ENCODE data around the gene STRADA. TPM values are rescaled to one million over a fixed set of nuclear protein-coding genes. Genes with fewer than 3 reads are reported as not detected.
"Not testable (repeated sequence)": the region's sequence is repeated elsewhere in the genome, so short reads cannot be mapped to it uniquely, and the experiment has no call there.

The STRADA gene
- total and polyA plus RNA-seq, 9 donors = 21.8 to 46.2 (median 34.4) TPM

- WGBS, 3 donors = 33 to 41% (median 39%) methylated on average over 12 of the region's 12 CpGs
Observed at GRCh38 chr17:63740464-63741142, 996 bp downstream of the STRADA start.

GRCh38 chr17:63735691-63736090 lies 5.9 kb downstream of the STRADA start:
- H3K27ac ChIP-seq = no peak overlapping the region
- intact Hi-C loops (cut with DNase I) = no loop called here
- no peaks in the 10 kb centered on the region for H3K9me3 ChIP-seq
- WGBS, 3 donors = 94 to 97% (median 96%) methylated on average over 8 of the region's 8 CpGs
- H3K4me3 ChIP-seq = no peak overlapping the region
- DNase-seq = no peak
- no peaks in the 10 kb centered on the region for H3K27me3 ChIP-seq
- no peak for TF ChIP-seq POLR2A (IDR thresholded peaks at IDR 0.05)
- no peak for TF ChIP-seq CTCF (IDR thresholded peaks at IDR 0.05)
- no peak for TF ChIP-seq EP300 (IDR thresholded peaks at IDR 0.05)
- H3K36me3 ChIP-seq = no peaks in the 10 kb centered on the region
- no peaks in the 10 kb centered on the region for H3K4me1 ChIP-seq (ENCODE audit: insufficient read depth)

More at GRCh38 chr17:63740464-63741142, 996 bp downstream of the STRADA start:
- TF ChIP-seq POLR2A (IDR thresholded peaks at IDR 0.05) (no peak), CTCF (IDR thresholded peaks at IDR 0.05) (no peak), EP300 (IDR thresholded peaks at IDR 0.05) (no peak)
- H3K27ac ChIP-seq = peak overlapping the region; percentile 37 to 78
- peaks cover 3% of the 10 kb centered on the region for H3K4me1 ChIP-seq (ENCODE audit: insufficient read depth)
- H3K36me3 ChIP-seq = no peaks in the 10 kb centered on the region
- intact Hi-C loops (cut with DNase I) = no loop called here
- H3K9me3 ChIP-seq = no peaks in the 10 kb centered on the region
- DNase-seq = no peak
- H3K4me3 ChIP-seq = peak overlapping the region; percentile 69
- no peaks in the 10 kb centered on the region for H3K27me3 ChIP-seq

GRCh38 chr17:63722403-63722802 lies 19.2 kb downstream of the STRADA start:
- no peaks in the 10 kb centered on the region for H3K27me3 ChIP-seq
- no peak overlapping the region for H3K27ac ChIP-seq
- DNase-seq = no peak
- H3K9me3 ChIP-seq = no peaks in the 10 kb centered on the region
- TF ChIP-seq CTCF (IDR thresholded peaks at IDR 0.05) (no peak), POLR2A (IDR thresholded peaks at IDR 0.05) (no peak), EP300 (IDR thresholded peaks at IDR 0.05) (no peak)
- no peaks in the 10 kb centered on the region for H3K36me3 ChIP-seq
- no peak overlapping the region for H3K4me3 ChIP-seq
- no peaks in the 10 kb centered on the region for H3K4me1 ChIP-seq (ENCODE audit: insufficient read depth)
- WGBS, 3 donors = 83 to 85% (median 84%) methylated on average over 2 of the region's 2 CpGs
- intact Hi-C loops (cut with DNase I) = no loop called here

GRCh38 chr17:63720194-63720593 lies 21.4 kb downstream of the STRADA start:
- H3K4me1 ChIP-seq (ENCODE audit: insufficient read depth); H3K9me3 ChIP-seq; H3K27me3 ChIP-seq; intact Hi-C loops (cut with DNase I); H3K36me3 ChIP-seq; H3K4me3 ChIP-seq; H3K27ac ChIP-seq; DNase-seq: not testable (repeated sequence)
- 95 to 99% (median 99%) methylated on average over 5 of the region's 5 CpGs for WGBS, 3 donors

GRCh38 chr17:63718988-63719387 lies 22.6 kb downstream of the STRADA start:
- TF ChIP-seq CTCF (IDR thresholded peaks at IDR 0.05) = no peak
- TF ChIP-seq POLR2A (IDR thresholded peaks at IDR 0.05) = no peak
- TF ChIP-seq EP300 (IDR thresholded peaks at IDR 0.05) = no peak
- Histone ChIP-seq H3K4me1 (ENCODE audit: insufficient read depth) (no peaks in the 10 kb centered on the region), H3K4me3 (no peak overlapping the region), H3K36me3 (no peaks in the 10 kb centered on the region), H3K9me3 (no peaks in the 10 kb centered on the region), H3K27ac (no peak overlapping the region), H3K27me3 (no peaks in the 10 kb centered on the region)
- intact Hi-C loops (cut with DNase I) = no loop called here
- WGBS, 3 donors = 86 to 90% (median 89%) methylated on average over 5 of the region's 5 CpGs
- DNase-seq = no peak
